Smooth muscle cell (in vitro differentiated cells): ENCODE results near the gene RNASEH1. TPM values are rescaled to one million over a fixed set of nuclear protein-coding genes. Genes with fewer than 3 reads are reported as not detected.

Experiments used
- DNase-seq: peaks from one replicate; lab custom pipeline; 2025; ENCODE audit not compliant: unreplicated experiment; lab: John Stamatoyannopoulos, UW
- H2AFZ ChIP-seq: fragments of 200-600 bp; sonication (generic); 2 replicates; pipeline ENCODE4 v1.6.0; 2016; ENCODE audit warnings: antibody characterized with exemption, low read depth, mild to moderate bottlenecking
- H3F3A ChIP-seq: fragments of 200-600 bp; sonication (generic); 2 replicates; pipeline ENCODE4 v1.6.0; 2017; ENCODE audit warnings: antibody characterized with exemption, low read depth
- H3K27ac ChIP-seq: fragments of 200-600 bp; sonication (generic); 2 replicates; pipeline ENCODE4 v1.5.1; 2016; ENCODE audit warnings: low read depth, mild to moderate bottlenecking
- H3K27me3 ChIP-seq: fragments of 200-600 bp; sonication (generic); 2 replicates; pipeline ENCODE4 v1.6.1; 2016; ENCODE audit warnings: low read depth, mild to moderate bottlenecking
- H3K36me3 ChIP-seq: fragments of 200-600 bp; sonication (generic); 2 replicates; pipeline ENCODE4 v1.5.1; 2016; ENCODE audit warnings: low read depth
- H3K4me1 ChIP-seq: fragments of 200-600 bp; sonication (generic); 2 replicates; pipeline ENCODE4 v1.5.1; 2016; ENCODE audit warnings: low read depth
- H3K4me2 ChIP-seq: fragments of 200-600 bp; sonication (generic); 2 replicates; pipeline ENCODE4 v1.6.0; 2016; ENCODE audit warnings: mild to moderate bottlenecking
- H3K4me3 ChIP-seq: fragments of 200-600 bp; sonication (generic); 2 replicates; pipeline ENCODE4 v1.5.1; 2016; ENCODE audit warnings: mild to moderate bottlenecking
- H3K79me2 ChIP-seq: fragments of 200-600 bp; sonication (generic); 2 replicates; pipeline ENCODE4 v1.6.0; 2016; ENCODE audit warnings: low read depth, mild to moderate bottlenecking
- H3K9ac ChIP-seq: fragments of 200-600 bp; sonication (generic); 2 replicates; pipeline ENCODE4 v1.6.0; 2016; ENCODE audit warnings: low read depth
- H3K9me3 ChIP-seq: fragments of 200-600 bp; sonication (generic); replicated peaks from 2 replicates; pipeline ENCODE4 v1.5.1; 2016; ENCODE audit warnings: low read depth
- H4K20me1 ChIP-seq: fragments of 200-600 bp; sonication (generic); 2 replicates; pipeline ENCODE4 v1.6.0; 2016; ENCODE audit warnings: low read depth
- WGBS: methylation state at CpG from one replicate; pipeline ENCODE4 v1.1.7; 2016; ENCODE audit warnings: low lambda C conversion rate; 5-methylcytosine and 5-hydroxymethylcytosine counted together
- polyA plus RNA-seq: library from polyadenylated mRNA; unstranded; fragments of >200 nt; fragmentation: Nextera tagmentation; extraction: Ambion mirVana; gene quantifications from 2 replicates; pipeline ENCODE4 v1.2.1, GENCODE V29; 2016
- total RNA-seq: library from RNA; depleted of rRNA; stranded (reverse); fragments of >200 nt; gene quantifications from 2 replicates; pipeline ENCODE4 v1.2.3, GENCODE V29; 2014
- TF ChIP-seq, protein P1 (sequence below): fragments of 200-600 bp; sonication (generic); IDR thresholded peaks from 2 replicates; pipeline ENCODE4 v1.5.1; 2017; ENCODE audit warnings: borderline replicate concordance, mild to moderate bottlenecking, antibody characterized with exemption; ENCODE audit not compliant: insufficient read depth, poor library complexity, severe bottlenecking

The RNASEH1 gene
- total and polyA plus RNA-seq, 2 experiments from 2014 or later, result 18.3 to 39.2 TPM

DNA sequence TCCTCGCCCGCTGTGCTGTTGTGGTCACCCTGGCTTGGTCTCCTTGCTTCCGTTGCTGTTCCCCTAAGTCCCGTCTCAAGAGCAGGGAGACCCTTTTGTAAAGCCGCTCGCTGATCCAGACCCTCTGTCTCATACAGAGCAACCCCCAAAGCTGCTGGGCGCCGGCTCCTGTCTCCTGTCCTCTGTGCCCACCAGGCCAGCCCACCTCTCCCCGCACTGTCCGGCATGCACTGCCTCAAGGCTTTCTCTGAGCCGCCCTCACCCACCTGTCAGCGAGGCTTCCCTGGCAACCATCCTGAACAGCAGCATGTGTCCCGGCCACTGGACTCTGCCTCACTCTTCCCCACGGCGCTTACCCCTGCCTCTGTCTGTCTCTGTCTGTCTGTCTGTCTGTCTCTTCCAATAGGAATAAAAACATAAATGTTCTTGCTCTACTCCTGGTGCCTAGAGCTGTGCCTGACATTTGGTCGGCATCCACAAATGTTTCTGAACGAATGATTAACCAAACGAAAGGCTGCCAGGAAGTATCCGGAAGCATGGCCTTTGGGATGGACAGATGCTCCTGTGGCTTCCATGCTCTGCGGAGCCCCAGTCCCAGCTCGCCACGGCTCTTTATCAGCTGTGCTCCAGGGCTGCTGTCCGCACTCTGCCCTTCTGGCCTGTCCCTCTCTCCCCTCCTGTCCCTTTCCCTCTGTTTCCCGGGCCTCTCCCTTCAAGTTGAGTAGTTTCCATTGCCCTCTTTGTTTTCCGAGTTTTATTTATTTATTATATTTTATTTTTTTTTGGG lies 44.6 kb upstream of the RNASEH1 start:
- 78% methylated on average over 25 of the region's 25 CpGs for WGBS
- Histone ChIP-seq H2AFZ (no peak overlapping the region), H3K4me3 (no peak overlapping the region), H3K79me2 (no peaks in the 10 kb centered on the region), H3K4me2 (peak overlapping the region; percentile 12), H4K20me1 (no peaks in the 10 kb centered on the region), H3K4me1 (no peaks in the 10 kb centered on the region), H3K27ac (no peak overlapping the region), H3K9ac (no peak overlapping the region), H3K9me3 (no peaks in the 10 kb centered on the region), H3K36me3 (no peaks in the 10 kb centered on the region), H3F3A (peaks cover 4% of the 10 kb centered on the region), H3K27me3 (no peaks in the 10 kb centered on the region)
- TF ChIP-seq, protein P1, sequence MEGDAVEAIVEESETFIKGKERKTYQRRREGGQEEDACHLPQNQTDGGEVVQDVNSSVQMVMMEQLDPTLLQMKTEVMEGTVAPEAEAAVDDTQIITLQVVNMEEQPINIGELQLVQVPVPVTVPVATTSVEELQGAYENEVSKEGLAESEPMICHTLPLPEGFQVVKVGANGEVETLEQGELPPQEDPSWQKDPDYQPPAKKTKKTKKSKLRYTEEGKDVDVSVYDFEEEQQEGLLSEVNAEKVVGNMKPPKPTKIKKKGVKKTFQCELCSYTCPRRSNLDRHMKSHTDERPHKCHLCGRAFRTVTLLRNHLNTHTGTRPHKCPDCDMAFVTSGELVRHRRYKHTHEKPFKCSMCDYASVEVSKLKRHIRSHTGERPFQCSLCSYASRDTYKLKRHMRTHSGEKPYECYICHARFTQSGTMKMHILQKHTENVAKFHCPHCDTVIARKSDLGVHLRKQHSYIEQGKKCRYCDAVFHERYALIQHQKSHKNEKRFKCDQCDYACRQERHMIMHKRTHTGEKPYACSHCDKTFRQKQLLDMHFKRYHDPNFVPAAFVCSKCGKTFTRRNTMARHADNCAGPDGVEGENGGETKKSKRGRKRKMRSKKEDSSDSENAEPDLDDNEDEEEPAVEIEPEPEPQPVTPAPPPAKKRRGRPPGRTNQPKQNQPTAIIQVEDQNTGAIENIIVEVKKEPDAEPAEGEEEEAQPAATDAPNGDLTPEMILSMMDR, result no peak
- DNase-seq, result no peak

DNA sequence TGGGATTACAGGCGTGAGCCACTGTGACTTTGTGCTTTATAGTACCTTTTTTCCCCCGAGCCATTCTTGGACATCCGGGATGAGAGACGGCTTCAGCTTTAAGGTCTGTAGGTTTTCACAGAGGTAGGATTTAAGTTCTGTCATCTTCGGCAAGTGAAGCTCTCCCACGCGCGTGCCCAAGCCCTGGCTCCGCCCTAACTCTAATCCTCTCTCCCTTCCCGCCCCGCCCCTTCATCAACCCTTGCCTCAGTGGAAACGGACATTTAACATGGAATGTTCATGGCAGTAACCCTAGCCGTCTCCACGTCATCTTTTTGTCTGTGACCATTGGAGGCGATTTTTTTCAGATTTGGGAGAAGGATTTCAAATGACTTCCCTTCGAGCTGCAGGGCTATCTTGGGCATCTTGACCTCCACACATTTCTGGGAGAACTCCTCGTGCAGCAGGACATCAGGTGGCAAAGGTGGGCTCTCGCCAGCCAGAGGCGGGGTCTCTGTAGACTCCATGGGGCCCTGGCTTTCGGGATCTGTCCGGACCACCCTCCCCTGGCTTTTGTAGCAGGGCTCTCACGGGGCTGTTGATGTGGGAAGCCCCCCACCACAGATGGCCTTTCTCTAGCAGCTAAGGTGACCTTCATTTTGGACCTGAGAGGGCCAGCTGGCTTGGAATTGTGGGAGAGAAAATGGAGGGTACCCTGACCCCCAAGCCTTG lies 43.6 kb upstream of the RNASEH1 start:
- Histone ChIP-seq H3K4me2 (no peak overlapping the region), H3K27me3 (no peaks in the 10 kb centered on the region), H3F3A (peaks cover 8% of the 10 kb centered on the region), H3K9ac (no peak overlapping the region), H2AFZ (no peak overlapping the region), H3K36me3 (no peaks in the 10 kb centered on the region), H3K9me3 (no peaks in the 10 kb centered on the region), H3K79me2 (no peaks in the 10 kb centered on the region), H3K4me3 (no peak overlapping the region), H3K4me1 (no peaks in the 10 kb centered on the region), H3K27ac (no peak overlapping the region), H4K20me1 (no peaks in the 10 kb centered on the region)
- DNase-seq, result no peak
- TF ChIP-seq, protein P1, result no peak
- WGBS, result 74% methylated on average over 22 of the region's 22 CpGs

DNA sequence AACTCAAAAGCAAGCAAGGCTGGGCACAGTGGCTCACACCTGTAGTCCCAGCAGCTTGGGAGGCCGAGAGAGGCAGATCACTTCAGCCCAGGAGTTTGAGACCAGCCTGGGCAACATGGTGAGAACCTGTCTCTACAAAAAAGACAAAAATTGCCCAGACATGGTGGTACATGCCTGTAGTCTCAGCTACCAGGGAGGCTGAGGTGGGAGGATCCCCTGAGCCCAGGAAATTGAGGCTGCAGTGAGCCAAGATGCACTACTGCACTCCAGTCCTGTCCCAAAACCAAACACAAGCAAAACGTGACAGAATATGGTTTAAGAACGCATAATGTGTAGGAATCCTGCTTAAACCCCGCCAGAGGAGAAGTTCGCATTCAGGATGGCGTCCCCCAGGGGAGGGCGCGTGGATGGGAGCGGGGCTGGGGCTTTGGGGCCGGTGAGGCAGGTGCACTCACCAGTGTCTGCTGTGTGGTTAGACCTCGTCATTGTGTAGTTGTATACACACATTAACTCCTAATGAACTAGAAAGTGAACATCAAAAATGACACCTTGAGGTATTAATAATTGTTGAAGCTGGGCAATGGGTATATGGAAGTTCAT lies 42.2 kb upstream of the RNASEH1 start:
- TF ChIP-seq, protein P1, result no peak
- H3K9me3 ChIP-seq, result no peaks in the 10 kb centered on the region
- H3K9ac ChIP-seq, result no peak overlapping the region
- H3K4me3 ChIP-seq, result no peak overlapping the region
- no peaks in the 10 kb centered on the region for H3K79me2 ChIP-seq
- 91% methylated on average over 11 of the region's 11 CpGs for WGBS
- no peaks in the 10 kb centered on the region for H3K4me1 ChIP-seq
- H3K27me3 ChIP-seq, result no peaks in the 10 kb centered on the region
- H3K4me2 ChIP-seq, result no peak overlapping the region
- no peak for DNase-seq
- H3K36me3 ChIP-seq, result no peaks in the 10 kb centered on the region
- H3F3A ChIP-seq, result peaks cover 8% of the 10 kb centered on the region
- H3K27ac ChIP-seq, result no peak overlapping the region
- H4K20me1 ChIP-seq, result no peaks in the 10 kb centered on the region
- H2AFZ ChIP-seq, result no peak overlapping the region
